DMS53 (cell line): ENCODE measurements around the gene ATAD5.
"Not testable (repeated sequence)": the region's sequence is repeated elsewhere in the genome, so short reads cannot be mapped to it uniquely, and the experiment has no call there.

Experiments used
- DNase-seq: peaks from one replicate; lab custom pipeline; 2025; lab: John Stamatoyannopoulos, UW

The ATAD5 gene

GRCh38 chr17:30824002-30824355, 7.8 kb upstream of the ATAD5 start:
- peak; percentile 38 for DNase-seq

GRCh38 chr17:30824356-30825145, 7.2 kb upstream of the ATAD5 start, which contains the start of gene CRLF3:
TSS of gene CRLF3 (minus strand) at chr17:30824692. CDS start at chr17:30824651, 41 bp downstream.
- peak; percentile 96 for DNase-seq

DNA sequence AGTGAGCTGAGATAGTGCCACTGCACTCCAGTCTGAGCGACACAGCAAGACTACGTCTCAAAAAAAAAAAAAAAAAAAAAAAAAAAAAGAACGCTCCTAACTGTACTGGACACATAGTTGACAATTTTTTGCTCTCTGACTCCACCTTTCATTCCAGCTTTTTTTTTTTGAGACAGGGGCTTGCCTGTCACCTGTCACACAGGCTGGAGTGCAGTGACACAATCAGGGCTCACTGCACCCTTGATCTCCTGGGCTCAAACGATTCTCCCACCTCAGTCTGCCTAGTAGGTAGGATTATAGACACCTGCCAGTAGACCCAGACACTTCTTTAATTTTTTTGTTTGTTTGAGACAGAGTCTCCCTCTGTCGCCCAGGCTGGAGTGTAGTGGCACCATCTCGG, 4.7 kb upstream of the ATAD5 start:
- peak; percentile 2 for DNase-seq

- DNase-seq = no peak
Observed at GRCh38 chr17:30829022-30829421, 2.7 kb upstream of the ATAD5 start.

DNA sequence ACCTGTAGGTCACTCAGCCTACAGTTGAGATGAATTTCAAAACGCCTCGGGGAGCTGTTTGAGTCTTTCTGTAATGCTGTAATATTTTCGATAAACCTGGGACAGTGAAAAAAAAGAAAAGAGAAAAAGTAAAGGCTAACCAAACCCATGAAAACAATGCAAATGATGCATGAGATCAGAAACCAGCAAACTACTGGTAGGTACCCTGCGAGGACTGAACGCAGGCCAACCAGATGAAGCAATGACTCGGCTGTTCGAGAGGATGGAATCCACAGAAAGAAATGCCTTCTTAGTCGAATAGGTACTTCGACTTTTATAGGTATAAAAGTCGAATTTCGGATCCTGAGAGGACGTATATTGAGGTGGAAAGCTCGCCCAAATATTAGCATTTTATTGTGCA, 509 bp upstream of the ATAD5 start:
- peak; percentile 52 for DNase-seq

DNA sequence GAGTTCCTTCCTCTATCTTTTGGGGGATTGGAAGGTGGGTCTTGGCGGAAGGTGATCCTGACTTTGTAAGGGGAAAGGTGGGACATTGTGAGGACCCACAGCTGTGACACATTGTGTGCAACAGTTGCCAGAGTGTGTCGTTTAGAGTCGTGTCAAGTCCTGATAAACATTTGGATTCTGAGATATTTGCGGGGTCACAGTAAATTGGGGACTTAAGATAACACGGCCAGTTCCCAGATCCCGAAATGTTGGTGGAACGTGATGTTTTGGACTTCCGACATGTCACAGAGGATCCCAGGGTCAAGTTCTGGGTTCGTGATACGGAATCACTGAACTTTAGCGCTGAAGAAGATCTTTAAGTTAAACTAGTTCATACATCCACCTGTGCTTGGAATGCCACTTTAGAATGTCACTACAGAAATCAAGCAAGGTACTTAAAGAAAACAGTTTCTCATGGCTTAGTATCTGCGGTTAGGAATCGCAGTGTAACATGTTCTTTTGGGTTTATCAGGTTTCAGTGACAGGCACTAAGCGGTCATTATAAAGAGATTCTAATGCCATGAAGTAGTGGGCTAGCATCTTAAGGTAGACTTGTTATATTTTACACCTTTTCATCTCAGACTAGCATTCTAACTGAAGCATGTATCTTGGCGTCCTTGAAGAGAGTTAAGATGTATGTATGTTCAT, 815 bp downstream of the ATAD5 start:
- peak; percentile 28 for DNase-seq

DNA sequence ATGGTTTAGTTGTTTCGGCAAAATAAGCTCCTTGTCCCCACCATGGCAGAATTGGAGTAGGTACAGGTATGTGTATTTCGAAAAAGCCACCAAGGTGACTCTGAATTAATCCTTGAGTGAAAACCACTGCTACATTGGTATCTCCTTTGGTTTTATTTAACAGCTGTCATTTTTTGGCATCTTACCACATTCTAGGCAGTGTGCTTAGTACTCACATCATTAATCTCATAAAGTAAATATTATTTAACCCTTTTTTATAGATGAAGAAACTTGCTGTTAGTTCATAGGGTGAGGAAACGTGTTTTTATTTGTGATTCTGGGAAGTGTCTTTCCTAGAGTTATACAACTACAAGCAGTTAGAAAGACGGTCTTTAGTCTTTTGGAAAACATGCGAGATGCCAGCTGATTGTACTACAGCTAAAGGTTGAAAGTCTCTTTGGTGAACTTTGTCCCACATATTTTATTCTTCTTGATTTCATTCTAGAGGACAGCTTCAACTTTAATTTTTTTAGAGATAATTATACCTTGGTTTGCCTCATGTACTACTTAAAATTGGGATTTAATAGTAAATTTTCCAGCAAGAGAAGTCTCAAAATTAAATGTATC, 6.5 kb downstream of the ATAD5 start:
- DNase-seq = no peak

DNA sequence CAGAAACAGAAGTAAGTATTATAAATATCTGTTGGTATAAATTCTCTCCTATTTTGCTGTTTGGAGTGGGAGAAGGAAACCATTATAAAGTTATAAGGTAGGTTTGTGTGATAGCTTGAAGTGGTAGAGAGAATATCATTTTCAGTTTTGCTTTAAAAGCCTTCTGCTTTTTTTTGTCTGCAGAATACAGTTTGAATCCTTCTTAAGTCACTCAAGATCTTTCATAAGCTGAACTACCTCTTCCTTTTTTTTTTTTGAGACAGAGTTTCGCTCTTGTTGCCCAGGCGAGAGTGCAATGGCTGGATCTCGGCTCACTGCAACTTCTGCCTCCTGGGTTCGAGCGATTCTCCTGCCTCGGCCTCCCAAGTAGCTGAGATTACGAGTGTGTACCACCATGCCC, 9.0 kb downstream of the ATAD5 start:
- no peak for DNase-seq

- no peak for DNase-seq
Observed at GRCh38 chr17:30848021-30848420, 16.3 kb downstream of the ATAD5 start.

DNA sequence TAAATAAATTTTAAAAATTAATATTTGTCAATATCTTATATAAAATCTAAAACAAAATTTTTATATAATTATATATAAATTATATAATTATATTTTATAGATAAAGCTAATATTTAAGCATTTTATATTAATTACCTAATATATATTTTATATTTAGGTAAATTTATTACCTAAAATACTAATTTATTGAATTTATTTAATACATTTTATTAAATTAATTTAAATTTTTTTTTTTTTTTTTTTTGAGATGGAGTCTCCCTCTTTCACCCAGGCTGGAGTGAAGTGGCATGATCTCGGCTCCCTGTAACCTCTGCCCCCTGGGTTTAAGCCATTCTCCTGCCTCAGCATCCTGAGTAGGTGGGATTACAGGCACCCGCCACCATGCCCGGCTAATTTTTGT, 22.4 kb downstream of the ATAD5 start:
- DNase-seq = no peak

GRCh38 chr17:30858556-30859250, 26.9 kb downstream of the ATAD5 start:
- no peak for DNase-seq

GRCh38 chr17:30864636-30865035, 32.9 kb downstream of the ATAD5 start:
- no peak for DNase-seq

DNA sequence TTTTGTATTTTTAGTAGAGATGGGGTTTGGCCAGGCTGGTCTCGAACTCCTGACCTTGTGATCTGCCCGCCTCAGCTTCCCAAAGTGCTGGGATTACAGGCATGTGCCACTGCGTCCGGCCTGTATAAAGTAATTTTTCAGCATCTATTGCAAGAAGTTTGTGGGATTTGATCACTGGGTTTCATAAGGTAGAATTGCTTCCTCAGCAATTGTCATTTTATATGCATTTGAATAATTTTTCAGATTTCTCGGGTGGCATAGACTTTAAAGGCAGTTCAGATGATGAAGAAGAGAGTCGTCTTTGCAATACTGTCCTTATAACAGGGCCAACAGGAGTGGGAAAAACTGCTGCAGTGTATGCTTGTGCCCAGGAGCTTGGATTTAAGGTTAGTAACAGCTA, 37.2 kb downstream of the ATAD5 start:
- no peak for DNase-seq

DNA sequence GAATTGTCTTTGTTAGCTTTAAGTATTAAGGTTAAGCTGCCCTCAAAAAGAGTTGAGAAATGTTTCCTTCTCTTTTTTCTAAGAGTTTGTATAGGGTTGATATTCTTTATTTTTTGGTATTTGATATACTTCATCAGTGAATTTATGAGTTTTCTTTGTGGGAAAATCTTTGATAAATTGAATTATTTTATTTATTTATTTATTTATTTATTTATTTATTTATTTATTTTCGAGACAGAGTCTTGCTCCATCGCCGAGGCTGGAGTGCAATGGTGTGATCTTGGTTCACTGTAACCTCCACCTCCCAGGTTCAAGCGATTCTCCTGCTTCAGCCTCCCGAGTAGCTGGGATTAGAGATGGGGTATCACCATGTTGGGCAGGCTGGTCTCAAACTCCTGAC, 54.4 kb downstream of the ATAD5 start:
- DNase-seq = no peak

GRCh38 chr17:30894236-30894635, 62.5 kb downstream of the ATAD5 start:
- no peak for DNase-seq

- no peak for DNase-seq
Observed at GRCh38 chr17:30897311-30897710, 65.5 kb downstream of the ATAD5 start.

- DNase-seq = no peak
Observed at GRCh38 chr17:30905742-30906100, 74.0 kb downstream of the ATAD5 start.

DNA sequence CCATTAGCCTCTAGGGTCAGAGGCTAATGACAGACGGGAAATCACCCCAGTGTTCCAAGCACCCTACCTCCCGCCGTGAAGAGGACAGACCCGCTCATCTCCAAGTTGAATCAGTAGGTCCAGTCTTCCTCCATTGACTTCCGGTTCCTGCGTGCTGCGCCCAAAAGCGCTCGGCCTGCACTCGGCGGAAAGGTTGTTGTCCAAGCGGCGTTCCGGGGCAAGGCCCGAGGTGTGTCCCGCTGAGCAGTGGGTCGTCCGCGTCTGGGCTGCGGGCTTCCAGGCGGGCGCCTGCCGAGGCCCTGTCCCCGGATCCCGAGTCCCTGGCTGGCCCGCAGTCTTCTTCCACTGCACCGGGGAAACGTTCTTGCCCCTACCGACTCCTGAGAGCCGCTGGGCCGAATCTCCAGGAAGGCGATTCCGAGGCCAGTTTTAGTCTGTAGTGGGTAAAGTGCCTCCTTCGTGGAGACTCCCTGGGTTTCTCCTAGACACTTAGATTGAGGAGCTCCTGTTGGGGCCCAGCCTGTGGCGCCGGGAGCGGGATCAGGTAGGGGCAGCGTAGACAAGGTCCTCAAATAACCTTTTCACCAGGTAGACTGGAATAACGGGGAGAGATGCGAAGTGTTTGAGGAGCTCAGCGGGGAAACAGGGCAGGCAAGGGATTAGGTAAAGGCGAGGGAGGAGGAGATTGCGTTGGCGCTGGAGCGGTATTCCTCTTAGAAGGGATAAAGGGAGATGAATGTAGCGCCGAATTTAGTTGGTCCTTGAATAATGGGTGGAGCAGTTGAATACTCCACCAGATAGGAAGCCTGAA, 74.5 kb downstream of the ATAD5 start, which contains the start of gene TEFM:
TSS of gene TEFM (minus strand) at position 138 of the 811 bp plus-strand sequence. CDS start at position 98, 40 bp downstream.
- DNase-seq = peak; percentile 93

GRCh38 chr17:30908717-30909420, 77.1 kb downstream of the ATAD5 start:
- no peak for DNase-seq

- DNase-seq = not testable (repeated sequence)
Observed at GRCh38 chr17:30910151-30910550, 78.4 kb downstream of the ATAD5 start.

GRCh38 chr17:30913955-30914354, 82.2 kb downstream of the ATAD5 start:
- no peak for DNase-seq
